SK-N-SH treated with all-trans-retinoic acid at 6 μM for 48 hours (cell line): ENCODE data around the gene IFNA1.

Experiments
- ATAC-seq: fragments of 200-7000 bp; cut with Tn5 transposase; 3 replicates; pipeline ENCODE4 v1.9.1; 2020; ENCODE audit warnings: mild to moderate bottlenecking, moderate library complexity
- ARNTL ChIP-seq: fragments of 450-650 bp; formaldehyde crosslinking; IDR thresholded peaks from 2 replicates; pipeline ENCODE4 v1.5.0; 2020; ENCODE audit warnings: low read depth, mild to moderate bottlenecking, moderate library complexity, borderline replicate concordance
- BACH2 ChIP-seq: fragments of 250-450 bp; sonication (Bioruptor Pico); IDR thresholded peaks from 2 replicates; pipeline ENCODE4 v1.9.0; 2021; ENCODE audit warnings: mild to moderate bottlenecking, borderline replicate concordance
- CREB5 ChIP-seq: fragments of 250-450 bp; sonication (Bioruptor Pico); IDR thresholded peaks from 2 replicates; pipeline ENCODE4 v1.5.1; 2020; ENCODE audit warnings: low read depth, mild to moderate bottlenecking, moderate library complexity
- CSDC2 ChIP-seq: fragments of 250-450 bp; sonication (Bioruptor Pico); IDR thresholded peaks from 2 replicates; pipeline ENCODE4 v1.5.0; 2020; ENCODE audit warnings: mild to moderate bottlenecking, moderate library complexity
- CSRNP3 ChIP-seq: fragments of 250-450 bp; sonication (Bioruptor Pico); IDR thresholded peaks from 2 replicates; pipeline ENCODE4 v1.5.1; 2021; ENCODE audit warnings: mild to moderate bottlenecking, moderate library complexity
- ESRRG ChIP-seq: fragments of 250-450 bp; sonication (Bioruptor Pico); IDR thresholded peaks from 2 replicates; pipeline ENCODE4 v1.6.1; 2021; ENCODE audit warnings: mild to moderate bottlenecking
- GLIS3 ChIP-seq: fragments of 250-450 bp; sonication (Bioruptor Pico); IDR thresholded peaks from 2 replicates; pipeline ENCODE4 v1.5.0; 2020; ENCODE audit warnings: mild to moderate bottlenecking, moderate library complexity
- ISL1 ChIP-seq: fragments of 250-450 bp; sonication (Bioruptor Pico); IDR thresholded peaks from 2 replicates; pipeline ENCODE4 v2.1.2; 2022; ENCODE audit warnings: mild to moderate bottlenecking, moderate library complexity
- POU6F1 ChIP-seq: fragments of 250-450 bp; sonication (Bioruptor Pico); IDR thresholded peaks from 2 replicates; pipeline ENCODE4 v1.8.0; 2021; ENCODE audit warnings: low read depth, mild to moderate bottlenecking, moderate library complexity, borderline replicate concordance
- PPARA ChIP-seq: fragments of 250-450 bp; sonication (Bioruptor Pico); IDR thresholded peaks from 2 replicates; pipeline ENCODE4 v1.5.0; 2020; ENCODE audit warnings: mild to moderate bottlenecking, borderline replicate concordance
- RARB ChIP-seq: fragments of 250-450 bp; sonication (Bioruptor Pico); IDR thresholded peaks from 2 replicates; pipeline ENCODE4 v1.8.0; 2021; ENCODE audit warnings: mild to moderate bottlenecking, moderate library complexity
- SNAI2 ChIP-seq: fragments of 250-450 bp; sonication (Bioruptor Pico); IDR thresholded peaks from 2 replicates; pipeline ENCODE4 v1.5.0; 2020; ENCODE audit warnings: mild to moderate bottlenecking, moderate library complexity
- TOX ChIP-seq: fragments of 250-450 bp; sonication (Bioruptor Pico); IDR thresholded peaks from 2 replicates; pipeline ENCODE4 v1.8.0; 2021; ENCODE audit warnings: mild to moderate bottlenecking, moderate library complexity, borderline replicate concordance
- ZC3H10 ChIP-seq: fragments of 250-450 bp; sonication (Bioruptor Pico); IDR thresholded peaks from 2 replicates; pipeline ENCODE4 v1.5.1; 2021; ENCODE audit warnings: mild to moderate bottlenecking, moderate library complexity
- ZFP3 ChIP-seq: fragments of 250-450 bp; sonication (Bioruptor Pico); IDR thresholded peaks from 2 replicates; pipeline ENCODE4 v1.5.0; 2020; ENCODE audit warnings: mild to moderate bottlenecking, moderate library complexity
- ZFP30 ChIP-seq: fragments of 450-650 bp; formaldehyde crosslinking; IDR thresholded peaks from 2 replicates; pipeline ENCODE4 v1.5.0; 2022; ENCODE audit warnings: mild to moderate bottlenecking, moderate library complexity
- ZNF565 ChIP-seq: fragments of 450-650 bp; formaldehyde crosslinking; conservative IDR thresholded peaks from 2 replicates; pipeline ENCODE4 v1.5.0; 2020; ENCODE audit warnings: low read depth, mild to moderate bottlenecking, moderate library complexity
- ZNF8 ChIP-seq: fragments of 450-650 bp; formaldehyde crosslinking; IDR thresholded peaks from 2 replicates; pipeline ENCODE4 v1.5.0; 2020; ENCODE audit warnings: mild to moderate bottlenecking, moderate library complexity
- TF ChIP-seq, protein P1 (sequence below): fragments of 250-450 bp; sonication (Bioruptor Pico); IDR thresholded peaks from 2 replicates; pipeline ENCODE4 v1.8.0; 2020; ENCODE audit warnings: mild to moderate bottlenecking, moderate library complexity, borderline replicate concordance
- TF ChIP-seq, protein P2 (sequence below): fragments of 250-450 bp; sonication (Bioruptor Pico); IDR thresholded peaks from 2 replicates; pipeline ENCODE4 v1.5.0; 2020; ENCODE audit warnings: mild to moderate bottlenecking, moderate library complexity

Gene IFNA1

GRCh38 chr9:21414220-21414940, 25.9 kb upstream of the IFNA1 start:
- no peak for ATAC-seq
- TF ChIP-seq, protein P1, sequence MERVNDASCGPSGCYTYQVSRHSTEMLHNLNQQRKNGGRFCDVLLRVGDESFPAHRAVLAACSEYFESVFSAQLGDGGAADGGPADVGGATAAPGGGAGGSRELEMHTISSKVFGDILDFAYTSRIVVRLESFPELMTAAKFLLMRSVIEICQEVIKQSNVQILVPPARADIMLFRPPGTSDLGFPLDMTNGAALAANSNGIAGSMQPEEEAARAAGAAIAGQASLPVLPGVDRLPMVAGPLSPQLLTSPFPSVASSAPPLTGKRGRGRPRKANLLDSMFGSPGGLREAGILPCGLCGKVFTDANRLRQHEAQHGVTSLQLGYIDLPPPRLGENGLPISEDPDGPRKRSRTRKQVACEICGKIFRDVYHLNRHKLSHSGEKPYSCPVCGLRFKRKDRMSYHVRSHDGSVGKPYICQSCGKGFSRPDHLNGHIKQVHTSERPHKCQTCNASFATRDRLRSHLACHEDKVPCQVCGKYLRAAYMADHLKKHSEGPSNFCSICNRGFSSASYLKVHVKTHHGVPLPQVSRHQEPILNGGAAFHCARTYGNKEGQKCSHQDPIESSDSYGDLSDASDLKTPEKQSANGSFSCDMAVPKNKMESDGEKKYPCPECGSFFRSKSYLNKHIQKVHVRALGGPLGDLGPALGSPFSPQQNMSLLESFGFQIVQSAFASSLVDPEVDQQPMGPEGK (CRISPR knock-in tag), result no peak
- no peak for TF ChIP-seq ZFP30 (CRISPR knock-in tag)
- TF ChIP-seq BACH2 (CRISPR knock-in tag), result no peak
- TF ChIP-seq ZFP3 (CRISPR knock-in tag), result no peak
- TF ChIP-seq ZC3H10, result no peak

DNA sequence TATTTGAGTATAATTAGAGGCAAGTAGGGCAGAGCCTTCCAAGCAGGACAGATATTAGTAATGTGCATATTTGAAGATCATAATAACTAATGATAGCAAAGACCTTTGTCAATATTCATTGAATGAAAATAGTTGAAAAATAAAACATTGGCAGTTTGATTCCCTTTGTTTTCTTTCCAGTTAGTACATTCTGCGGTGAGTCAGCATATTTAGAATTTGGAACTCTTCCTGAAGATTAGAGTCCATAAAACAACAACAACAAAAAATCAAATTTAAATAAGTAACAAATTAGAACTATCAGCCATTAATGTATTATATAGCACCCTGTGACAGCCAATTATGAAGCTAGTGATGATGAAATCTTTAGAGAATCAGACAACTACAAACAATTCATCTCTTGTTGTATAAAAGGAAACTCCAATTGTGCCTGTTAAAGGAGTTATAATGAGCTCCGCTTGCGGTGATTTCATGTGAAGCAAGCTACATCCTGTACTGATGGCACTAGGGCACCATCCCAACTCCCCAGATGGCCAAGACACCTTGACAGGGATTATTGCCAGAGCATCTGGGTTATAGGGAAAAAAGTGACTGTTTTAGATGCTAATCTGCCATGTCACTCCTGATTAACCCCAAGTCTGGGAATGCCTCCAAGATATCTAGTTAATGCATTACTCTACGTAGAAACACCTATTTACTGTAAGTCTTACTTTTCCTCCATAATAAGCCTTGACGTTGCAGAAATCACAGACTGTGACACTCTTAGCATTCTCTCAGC, 24.6 kb upstream of the IFNA1 start:
- no peak for TF ChIP-seq ZFP3 (CRISPR knock-in tag)
- TF ChIP-seq ARNTL, result no peak
- no peak for TF ChIP-seq GLIS3 (CRISPR knock-in tag)
- no peak for TF ChIP-seq SNAI2 (CRISPR knock-in tag)
- TF ChIP-seq ISL1 (CRISPR knock-in tag), result no peak
- no peak for TF ChIP-seq POU6F1 (CRISPR knock-in tag)
- no peak for TF ChIP-seq ZNF565 (CRISPR knock-in tag)
- no peak for TF ChIP-seq ESRRG
- no peak for TF ChIP-seq RARB (CRISPR knock-in tag)
- no peak for TF ChIP-seq CREB5 (CRISPR knock-in tag)
- no peak for TF ChIP-seq TOX
- no peak for TF ChIP-seq BACH2 (CRISPR knock-in tag)
- TF ChIP-seq CSDC2 (CRISPR knock-in tag), result no peak
- no peak for TF ChIP-seq ZNF8
- TF ChIP-seq CSRNP3 (CRISPR knock-in tag), result no peak
- TF ChIP-seq, protein P2, sequence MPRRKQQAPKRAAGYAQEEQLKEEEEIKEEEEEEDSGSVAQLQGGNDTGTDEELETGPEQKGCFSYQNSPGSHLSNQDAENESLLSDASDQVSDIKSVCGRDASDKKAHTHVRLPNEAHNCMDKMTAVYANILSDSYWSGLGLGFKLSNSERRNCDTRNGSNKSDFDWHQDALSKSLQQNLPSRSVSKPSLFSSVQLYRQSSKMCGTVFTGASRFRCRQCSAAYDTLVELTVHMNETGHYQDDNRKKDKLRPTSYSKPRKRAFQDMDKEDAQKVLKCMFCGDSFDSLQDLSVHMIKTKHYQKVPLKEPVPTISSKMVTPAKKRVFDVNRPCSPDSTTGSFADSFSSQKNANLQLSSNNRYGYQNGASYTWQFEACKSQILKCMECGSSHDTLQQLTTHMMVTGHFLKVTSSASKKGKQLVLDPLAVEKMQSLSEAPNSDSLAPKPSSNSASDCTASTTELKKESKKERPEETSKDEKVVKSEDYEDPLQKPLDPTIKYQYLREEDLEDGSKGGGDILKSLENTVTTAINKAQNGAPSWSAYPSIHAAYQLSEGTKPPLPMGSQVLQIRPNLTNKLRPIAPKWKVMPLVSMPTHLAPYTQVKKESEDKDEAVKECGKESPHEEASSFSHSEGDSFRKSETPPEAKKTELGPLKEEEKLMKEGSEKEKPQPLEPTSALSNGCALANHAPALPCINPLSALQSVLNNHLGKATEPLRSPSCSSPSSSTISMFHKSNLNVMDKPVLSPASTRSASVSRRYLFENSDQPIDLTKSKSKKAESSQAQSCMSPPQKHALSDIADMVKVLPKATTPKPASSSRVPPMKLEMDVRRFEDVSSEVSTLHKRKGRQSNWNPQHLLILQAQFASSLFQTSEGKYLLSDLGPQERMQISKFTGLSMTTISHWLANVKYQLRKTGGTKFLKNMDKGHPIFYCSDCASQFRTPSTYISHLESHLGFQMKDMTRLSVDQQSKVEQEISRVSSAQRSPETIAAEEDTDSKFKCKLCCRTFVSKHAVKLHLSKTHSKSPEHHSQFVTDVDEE (CRISPR knock-in tag), result no peak
- TF ChIP-seq, protein P1 (CRISPR knock-in tag), result no peak
- no peak for TF ChIP-seq PPARA
- no peak for ATAC-seq
